Measurements from ENCODE around the gene DLG2. TPM values are rescaled to one million over a fixed set of nuclear protein-coding genes. Genes with fewer than 3 reads are reported as not detected.

DLG2 gene
- total RNA-seq, 1 donor from 2014 or later = 0.26 TPM

DNA sequence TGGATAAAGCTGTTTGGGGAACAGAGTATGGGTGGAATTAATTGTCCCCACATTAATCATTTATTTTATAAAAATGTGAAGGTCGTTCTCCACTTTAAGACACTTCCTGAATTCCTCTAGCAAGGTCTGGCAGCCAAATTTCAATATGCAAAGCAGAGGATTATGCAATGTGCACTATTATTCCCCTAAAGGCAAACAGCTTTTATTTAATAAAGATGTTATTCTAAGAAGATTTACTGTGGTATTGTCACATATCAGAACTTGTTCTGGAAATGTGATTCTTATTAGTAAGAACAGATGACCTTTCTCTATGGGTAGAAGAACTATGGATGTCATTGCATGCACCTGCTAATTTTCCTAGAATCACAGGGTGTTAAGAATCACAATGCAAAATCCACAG is 1212.2 kb downstream of the DLG2 start:
- Histone ChIP-seq H3K27me3 (ENCODE audit: control insufficient read depth, insufficient read depth, low read length) (no peaks in the 10 kb centered on the region), H3K36me3 (ENCODE audit: control insufficient read depth, insufficient read depth, low read length) (no peaks in the 10 kb centered on the region), H3K4me3 (ENCODE audit: low read depth, low read length) (no peak overlapping the region)
- FAIRE-seq = no peak
- DNase-seq (ENCODE audit: low read depth) = no peak
- TF ChIP-seq, protein P1, sequence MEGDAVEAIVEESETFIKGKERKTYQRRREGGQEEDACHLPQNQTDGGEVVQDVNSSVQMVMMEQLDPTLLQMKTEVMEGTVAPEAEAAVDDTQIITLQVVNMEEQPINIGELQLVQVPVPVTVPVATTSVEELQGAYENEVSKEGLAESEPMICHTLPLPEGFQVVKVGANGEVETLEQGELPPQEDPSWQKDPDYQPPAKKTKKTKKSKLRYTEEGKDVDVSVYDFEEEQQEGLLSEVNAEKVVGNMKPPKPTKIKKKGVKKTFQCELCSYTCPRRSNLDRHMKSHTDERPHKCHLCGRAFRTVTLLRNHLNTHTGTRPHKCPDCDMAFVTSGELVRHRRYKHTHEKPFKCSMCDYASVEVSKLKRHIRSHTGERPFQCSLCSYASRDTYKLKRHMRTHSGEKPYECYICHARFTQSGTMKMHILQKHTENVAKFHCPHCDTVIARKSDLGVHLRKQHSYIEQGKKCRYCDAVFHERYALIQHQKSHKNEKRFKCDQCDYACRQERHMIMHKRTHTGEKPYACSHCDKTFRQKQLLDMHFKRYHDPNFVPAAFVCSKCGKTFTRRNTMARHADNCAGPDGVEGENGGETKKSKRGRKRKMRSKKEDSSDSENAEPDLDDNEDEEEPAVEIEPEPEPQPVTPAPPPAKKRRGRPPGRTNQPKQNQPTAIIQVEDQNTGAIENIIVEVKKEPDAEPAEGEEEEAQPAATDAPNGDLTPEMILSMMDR (IDR thresholded peaks at IDR 0.05; ENCODE audit: insufficient read depth, low read length, severe bottlenecking) = no peak

GRCh38 chr11:84413549-84413948 is 1213.6 kb downstream of the DLG2 start:
- no peaks in the 10 kb centered on the region for H3K27me3 ChIP-seq (ENCODE audit: control insufficient read depth, insufficient read depth, low read length)
- TF ChIP-seq, protein P1 (IDR thresholded peaks at IDR 0.05; ENCODE audit: insufficient read depth, low read length, severe bottlenecking) = no peak
- FAIRE-seq (no peak), DNase-seq (ENCODE audit: low read depth) (no peak)
- no peak overlapping the region for H3K4me3 ChIP-seq (ENCODE audit: low read depth, low read length)
- H3K36me3 ChIP-seq (ENCODE audit: control insufficient read depth, insufficient read depth, low read length) = no peaks in the 10 kb centered on the region

- Histone ChIP-seq H3K27me3 (ENCODE audit: control insufficient read depth, insufficient read depth, low read length) (no peaks in the 10 kb centered on the region), H3K36me3 (ENCODE audit: control insufficient read depth, insufficient read depth, low read length) (no peaks in the 10 kb centered on the region), H3K4me3 (ENCODE audit: low read depth, low read length) (no peak overlapping the region)
- DNase-seq (ENCODE audit: low read depth) (no peak), FAIRE-seq (no peak)
- TF ChIP-seq, protein P1 (IDR thresholded peaks at IDR 0.05; ENCODE audit: insufficient read depth, low read length, severe bottlenecking) = no peak
These were observed 1214.3 kb downstream of the DLG2 start for GRCh38 chr11:84412862-84413261.

GRCh38 chr11:84408946-84409411 is 1218.2 kb downstream of the DLG2 start:
- no peak for FAIRE-seq

GRCh38 chr11:84407091-84407490 is 1220.1 kb downstream of the DLG2 start:
- Histone ChIP-seq H3K27me3 (ENCODE audit: control insufficient read depth, insufficient read depth, low read length) (no peaks in the 10 kb centered on the region), H3K36me3 (ENCODE audit: control insufficient read depth, insufficient read depth, low read length) (no peaks in the 10 kb centered on the region), H3K4me3 (ENCODE audit: low read depth, low read length) (no peak overlapping the region)
- DNase-seq (ENCODE audit: low read depth) (no peak), FAIRE-seq (no peak)
- TF ChIP-seq, protein P1 (IDR thresholded peaks at IDR 0.05; ENCODE audit: insufficient read depth, low read length, severe bottlenecking) = no peak

More at GRCh38 chr11:84408946-84409411, 1218.2 kb downstream of the DLG2 start:
- Histone ChIP-seq H3K27me3 (ENCODE audit: control insufficient read depth, insufficient read depth, low read length) (no peaks in the 10 kb centered on the region), H3K4me3 (ENCODE audit: low read depth, low read length) (no peak overlapping the region), H3K36me3 (ENCODE audit: control insufficient read depth, insufficient read depth, low read length) (no peaks in the 10 kb centered on the region)
- DNase-seq (ENCODE audit: low read depth) = peak; percentile 33
- TF ChIP-seq, protein P1 (IDR thresholded peaks at IDR 0.05; ENCODE audit: insufficient read depth, low read length, severe bottlenecking) = no peak

DNA sequence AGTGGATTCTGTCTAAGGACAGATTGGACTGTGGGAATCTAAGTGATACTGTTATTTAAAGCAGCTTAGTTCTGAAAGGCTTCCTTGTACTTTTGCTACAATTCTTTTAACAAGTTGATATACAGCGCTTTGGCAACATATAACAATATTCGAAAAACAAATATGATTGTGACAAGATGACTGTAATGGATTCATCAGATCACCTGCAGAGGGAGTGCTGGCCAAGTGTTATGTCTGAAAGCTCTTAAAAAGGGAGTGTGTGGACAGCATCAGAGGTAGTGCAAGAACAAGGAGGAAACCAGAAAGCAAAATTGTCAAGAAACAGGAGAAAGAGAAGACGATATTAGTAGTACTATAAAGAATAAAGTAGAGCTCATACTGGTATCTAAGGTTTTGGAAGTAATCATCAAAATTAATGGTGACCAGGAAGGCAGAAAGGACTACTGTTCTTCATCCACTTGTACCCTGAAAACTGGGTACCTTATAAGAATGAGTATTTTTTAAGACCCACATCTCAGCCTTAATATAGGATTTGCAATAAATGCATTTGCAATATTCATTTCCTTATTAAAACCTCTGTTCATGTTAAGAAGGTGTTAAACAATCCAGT is 1229.0 kb downstream of the DLG2 start:
- FAIRE-seq (no peak), DNase-seq (ENCODE audit: low read depth) (peak; percentile 13)
- no peaks in the 10 kb centered on the region for H3K27me3 ChIP-seq (ENCODE audit: control insufficient read depth, insufficient read depth, low read length)
- H3K4me3 ChIP-seq (ENCODE audit: low read depth, low read length) = no peak overlapping the region
- TF ChIP-seq, protein P1 (IDR thresholded peaks at IDR 0.05; ENCODE audit: insufficient read depth, low read length, severe bottlenecking) = peak; percentile 25
- no peaks in the 10 kb centered on the region for H3K36me3 ChIP-seq (ENCODE audit: control insufficient read depth, insufficient read depth, low read length)

All from bronchial epithelial cell (primary cell).